AG09309 (cell line): ENCODE data around the gene USP34.

Source experiments
- DNase-seq: peaks from one replicate; pipeline ENCODE4 v3.0.0-alpha.2; 2010; ENCODE audit warnings: low read depth
- H3K4me3 ChIP-seq: 2 replicates; pipeline ENCODE4 v1.5.1; 2011; ENCODE audit warnings: mild to moderate bottlenecking, low read depth, low read length, moderate library complexity; ENCODE audit not compliant: control insufficient read depth
- TF ChIP-seq, protein P1 (sequence below): IDR thresholded peaks from 2 replicates; pipeline ENCODE4 v1.5.1; 2011; ENCODE audit warnings: mild to moderate bottlenecking, low read depth, low read length, inconsistent platforms; ENCODE audit not compliant: insufficient read depth, control insufficient read depth; ENCODE audit errors: missing control alignments

USP34 gene

DNA sequence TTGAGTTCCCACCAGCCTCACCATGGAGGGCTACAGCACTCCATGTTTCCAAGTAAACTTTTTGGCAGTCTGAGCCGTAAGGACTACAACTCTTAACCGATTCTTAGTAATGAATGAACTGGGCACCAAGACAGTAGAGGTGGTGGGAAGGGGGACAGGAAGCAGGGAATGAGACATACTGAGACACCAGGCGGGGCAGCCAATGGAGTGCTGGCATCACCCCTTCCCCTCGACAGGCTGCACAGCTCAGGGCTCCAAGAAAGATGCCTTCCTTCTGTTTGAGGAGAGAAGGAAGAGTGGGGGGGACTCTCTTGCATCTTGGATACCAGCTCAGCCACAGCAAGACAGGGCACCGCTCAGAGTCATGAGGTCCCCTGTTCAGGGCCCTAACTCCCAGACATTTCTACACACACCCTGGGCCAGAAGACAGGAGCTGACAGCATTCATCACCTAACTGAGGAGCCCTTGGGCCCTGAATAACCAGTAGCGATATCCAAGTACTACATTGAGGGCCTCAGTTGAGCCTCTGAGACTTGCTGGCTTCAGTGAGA lies 45.2 kb downstream of the USP34 start:
- TF ChIP-seq, protein P1, sequence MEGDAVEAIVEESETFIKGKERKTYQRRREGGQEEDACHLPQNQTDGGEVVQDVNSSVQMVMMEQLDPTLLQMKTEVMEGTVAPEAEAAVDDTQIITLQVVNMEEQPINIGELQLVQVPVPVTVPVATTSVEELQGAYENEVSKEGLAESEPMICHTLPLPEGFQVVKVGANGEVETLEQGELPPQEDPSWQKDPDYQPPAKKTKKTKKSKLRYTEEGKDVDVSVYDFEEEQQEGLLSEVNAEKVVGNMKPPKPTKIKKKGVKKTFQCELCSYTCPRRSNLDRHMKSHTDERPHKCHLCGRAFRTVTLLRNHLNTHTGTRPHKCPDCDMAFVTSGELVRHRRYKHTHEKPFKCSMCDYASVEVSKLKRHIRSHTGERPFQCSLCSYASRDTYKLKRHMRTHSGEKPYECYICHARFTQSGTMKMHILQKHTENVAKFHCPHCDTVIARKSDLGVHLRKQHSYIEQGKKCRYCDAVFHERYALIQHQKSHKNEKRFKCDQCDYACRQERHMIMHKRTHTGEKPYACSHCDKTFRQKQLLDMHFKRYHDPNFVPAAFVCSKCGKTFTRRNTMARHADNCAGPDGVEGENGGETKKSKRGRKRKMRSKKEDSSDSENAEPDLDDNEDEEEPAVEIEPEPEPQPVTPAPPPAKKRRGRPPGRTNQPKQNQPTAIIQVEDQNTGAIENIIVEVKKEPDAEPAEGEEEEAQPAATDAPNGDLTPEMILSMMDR, result no peak
- no peak overlapping the region for H3K4me3 ChIP-seq
- no peak for DNase-seq

- no peak overlapping the region for H3K4me3 ChIP-seq
- no peak for DNase-seq
- TF ChIP-seq, protein P1, result no peak
Observed at GRCh38 chr2:61423714-61424113, 47.2 kb downstream of the USP34 start.

DNA sequence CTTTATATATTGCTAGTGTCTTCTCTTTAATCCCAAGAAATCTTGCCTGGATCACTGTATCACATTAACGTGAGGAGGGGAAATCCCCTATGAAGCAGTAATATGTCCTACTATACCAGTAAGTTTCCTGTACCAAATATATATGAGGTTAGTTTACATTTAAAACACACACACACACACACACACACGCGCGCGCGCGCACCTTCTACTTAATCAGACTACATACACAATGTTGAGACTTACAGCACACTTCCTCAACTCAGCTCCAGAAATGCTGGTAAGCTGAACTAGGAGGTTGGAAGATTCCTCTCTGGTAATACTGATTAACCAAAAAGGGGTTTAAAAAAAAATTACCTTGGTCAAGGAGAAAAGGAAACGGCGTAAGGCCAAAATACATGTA lies 49.3 kb downstream of the USP34 start:
- H3K4me3 ChIP-seq, result no peak overlapping the region
- no peak for DNase-seq
- TF ChIP-seq, protein P1, result no peak

DNA sequence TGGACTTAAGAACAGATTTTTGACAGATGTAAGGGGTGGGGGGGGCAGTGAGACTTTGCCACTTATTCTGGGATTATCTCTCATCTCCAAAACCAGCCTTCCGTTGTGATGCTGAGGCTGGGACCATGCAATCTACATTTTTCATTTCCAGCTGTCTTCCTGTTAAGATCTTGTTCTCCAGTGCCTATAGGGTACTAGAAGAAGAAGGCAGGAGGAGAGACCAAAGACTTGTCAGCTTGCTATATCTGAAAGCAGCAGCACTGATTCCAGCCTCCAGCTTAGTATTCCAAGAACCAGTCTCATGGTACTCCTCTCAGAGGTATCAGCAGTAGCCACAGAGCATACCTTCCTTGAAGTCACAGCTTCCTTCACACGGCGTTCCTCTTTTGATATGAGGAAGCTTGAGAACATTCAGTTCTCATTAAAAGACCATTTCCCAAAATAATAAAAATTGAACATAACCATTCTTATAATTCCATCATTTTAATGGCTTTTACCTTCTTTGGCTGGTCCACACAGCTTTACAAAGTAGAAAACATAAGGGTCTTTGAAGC lies 49.8 kb downstream of the USP34 start:
- TF ChIP-seq, protein P1, result no peak

DNA sequence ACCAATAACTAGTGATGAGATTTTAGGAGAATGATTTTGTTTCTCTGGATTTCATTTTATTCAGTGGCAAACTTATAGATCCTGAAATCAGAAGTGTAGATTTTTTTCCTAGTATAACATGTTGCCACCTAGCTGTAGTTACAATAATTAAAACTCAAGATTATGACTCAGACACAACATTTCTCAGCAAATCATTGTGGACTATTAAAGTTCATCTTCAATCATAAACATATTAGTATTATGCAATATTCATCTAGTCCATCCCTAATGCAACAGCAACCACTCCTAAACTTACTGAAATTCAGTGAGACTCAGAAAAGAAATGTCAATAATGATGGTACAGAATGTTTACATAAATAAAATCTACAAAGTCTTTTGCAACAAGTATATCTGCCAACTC lies 51.3 kb downstream of the USP34 start:
- no peak for DNase-seq
- TF ChIP-seq, protein P1, result no peak
- no peak overlapping the region for H3K4me3 ChIP-seq

More for the DNA sequence above, 49.8 kb downstream of the USP34 start:
- DNase-seq, result no peak
- no peak overlapping the region for H3K4me3 ChIP-seq

DNA sequence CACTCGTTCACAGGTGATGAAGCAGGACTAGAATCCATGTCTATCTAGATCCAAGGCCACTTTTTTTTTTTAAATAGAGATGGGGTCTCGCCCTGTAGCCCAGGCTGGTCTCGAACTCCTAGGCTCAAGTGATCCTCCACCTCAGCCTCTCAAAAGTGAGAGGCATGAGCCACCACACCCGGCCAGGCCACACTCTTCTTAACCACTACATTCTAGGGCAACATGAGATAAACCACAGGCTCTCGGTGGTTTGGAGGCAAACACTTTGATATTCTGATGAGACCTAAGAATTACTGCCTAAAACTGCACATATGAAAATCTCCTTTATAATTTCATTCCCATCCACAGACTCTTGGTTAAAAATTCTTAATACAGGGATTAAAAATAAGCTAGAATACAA lies 51.8 kb downstream of the USP34 start:
- TF ChIP-seq, protein P1, result no peak
- H3K4me3 ChIP-seq, result no peak overlapping the region

More for the DNA sequence above, 51.8 kb downstream of the USP34 start:
- no peak for DNase-seq
